AG04450 (cell line): ENCODE measurements around the gene SRSF5. TPM values are rescaled to one million over a fixed set of nuclear protein-coding genes. Genes with fewer than 3 reads are reported as not detected.

ENCODE experiments used
- CTCF ChIA-PET: fragments of 300-600, 350-600 bp; formaldehyde crosslinking; extraction: SDS; loops from one replicate; lab custom pipeline; 2022; ENCODE audit warnings: antibody characterized with exemption, inconsistent platforms; lab: Charles Lee
- POLR2A ChIA-PET: fragments of 350-600 bp; formaldehyde crosslinking; extraction: SDS; loops from one replicate; lab custom pipeline; 2021; ENCODE audit warnings: antibody characterized with exemption, inconsistent platforms; lab: Yijun Ruan, JAX
- DNase-seq: peaks from one replicate; pipeline ENCODE4 v3.0.0-alpha.2; 2011; ENCODE audit warnings: low read depth, low spot score
- H3K27ac ChIP-seq: one replicate; pipeline ENCODE4 v1.5.1; 2012; ENCODE audit warnings: low read depth, low read length, control low read depth
- H3K27me3 ChIP-seq: one replicate; pipeline ENCODE4 v1.6.0; 2012; ENCODE audit warnings: low read length; ENCODE audit not compliant: control insufficient read depth, insufficient read depth
- H3K4me3 ChIP-seq: 2 replicates; pipeline ENCODE4 v1.5.1; 2011; ENCODE audit warnings: mild to moderate bottlenecking, low read depth, low read length, control low read depth
- H3K9me3 ChIP-seq: 2 replicates; pipeline ENCODE4 v1.5.1; 2012; ENCODE audit warnings: low read length; ENCODE audit not compliant: control insufficient read depth, insufficient read depth
- polyA plus RNA-seq: library from polyadenylated mRNA; depleted of rRNA; stranded (reverse); fragments of >200 nt; gene quantifications from 2 replicates; pipeline ENCODE4 v1.2.3, GENCODE V29; 2011
- TF ChIP-seq, protein P1 (sequence below): IDR thresholded peaks from 2 replicates; pipeline ENCODE4 v1.5.1; 2011; ENCODE audit warnings: low read depth, low read length, control low read depth, inconsistent platforms

The SRSF5 gene
- polyA plus RNA-seq, 1 experiment: 271 TPM

- H3K27me3 ChIP-seq: no peaks in the 10 kb centered on the region
- H3K9me3 ChIP-seq: peaks cover 4% of the 10 kb centered on the region; the same call in 1 of the 2 replicates
- ChIA-PET CTCF (interaction anchor here (1.0 kb wide), 1 partner anchor 185 kb away, joined by 4 read pairs; no protein-coding TSS in a partner anchor), POLR2A (no interaction called here)
- DNase-seq: no peak
- no peak overlapping the region for H3K27ac ChIP-seq
- TF ChIP-seq, protein P1, sequence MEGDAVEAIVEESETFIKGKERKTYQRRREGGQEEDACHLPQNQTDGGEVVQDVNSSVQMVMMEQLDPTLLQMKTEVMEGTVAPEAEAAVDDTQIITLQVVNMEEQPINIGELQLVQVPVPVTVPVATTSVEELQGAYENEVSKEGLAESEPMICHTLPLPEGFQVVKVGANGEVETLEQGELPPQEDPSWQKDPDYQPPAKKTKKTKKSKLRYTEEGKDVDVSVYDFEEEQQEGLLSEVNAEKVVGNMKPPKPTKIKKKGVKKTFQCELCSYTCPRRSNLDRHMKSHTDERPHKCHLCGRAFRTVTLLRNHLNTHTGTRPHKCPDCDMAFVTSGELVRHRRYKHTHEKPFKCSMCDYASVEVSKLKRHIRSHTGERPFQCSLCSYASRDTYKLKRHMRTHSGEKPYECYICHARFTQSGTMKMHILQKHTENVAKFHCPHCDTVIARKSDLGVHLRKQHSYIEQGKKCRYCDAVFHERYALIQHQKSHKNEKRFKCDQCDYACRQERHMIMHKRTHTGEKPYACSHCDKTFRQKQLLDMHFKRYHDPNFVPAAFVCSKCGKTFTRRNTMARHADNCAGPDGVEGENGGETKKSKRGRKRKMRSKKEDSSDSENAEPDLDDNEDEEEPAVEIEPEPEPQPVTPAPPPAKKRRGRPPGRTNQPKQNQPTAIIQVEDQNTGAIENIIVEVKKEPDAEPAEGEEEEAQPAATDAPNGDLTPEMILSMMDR: no peak
- H3K4me3 ChIP-seq: no peak overlapping the region
Measured at GRCh38 chr14:69769623-69770022, 2.7 kb downstream of the SRSF5 start.

DNA sequence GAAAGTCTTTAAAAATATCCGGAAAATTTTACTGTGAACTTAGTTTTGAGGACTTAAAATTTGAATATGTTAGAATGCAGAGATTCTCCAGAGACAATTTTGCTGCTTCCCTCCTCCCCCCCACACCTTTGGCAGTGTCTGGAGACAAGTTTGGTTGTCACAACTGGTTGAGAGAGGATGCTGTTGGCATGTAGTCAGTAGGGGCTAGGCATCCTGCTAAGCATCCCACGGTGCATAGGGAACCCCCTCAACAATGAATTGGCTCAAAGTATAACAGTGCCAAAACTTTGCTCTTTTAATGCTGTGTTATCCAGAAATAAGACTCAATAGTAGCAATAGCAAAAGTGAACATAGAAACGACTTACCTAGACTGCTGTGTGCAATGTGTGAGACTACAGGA is 3.6 kb downstream of the SRSF5 start:
- TF ChIP-seq, protein P1: no peak
- ChIA-PET CTCF (interaction anchor here (1.0 kb wide), 1 partner anchor 186 kb away, joined by 4 read pairs; no protein-coding TSS in a partner anchor), POLR2A (no interaction called here)
- Histone ChIP-seq H3K9me3 (peaks cover 4% of the 10 kb centered on the region; the same call in 1 of the 2 replicates), H3K4me3 (no peak overlapping the region), H3K27me3 (no peaks in the 10 kb centered on the region), H3K27ac (no peak overlapping the region)
- DNase-seq: no peak

DNA sequence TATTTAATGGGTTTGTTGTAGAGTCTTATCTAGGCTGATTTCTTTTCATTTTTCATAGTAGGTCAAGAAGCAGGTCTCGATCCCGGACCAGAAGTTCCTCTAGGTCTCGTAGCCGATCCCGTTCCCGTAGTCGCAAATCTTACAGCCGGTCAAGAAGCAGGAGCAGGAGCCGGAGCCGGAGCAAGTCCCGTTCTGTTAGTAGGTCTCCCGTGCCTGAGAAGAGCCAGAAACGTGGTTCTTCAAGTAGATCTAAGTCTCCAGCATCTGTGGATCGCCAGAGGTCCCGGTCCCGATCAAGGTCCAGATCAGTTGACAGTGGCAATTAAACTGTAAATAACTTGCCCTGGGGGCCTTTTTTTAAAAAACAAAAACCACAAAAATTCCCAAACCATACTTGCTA is 4.2 kb downstream of the SRSF5 start:
- Histone ChIP-seq H3K27ac (no peak overlapping the region), H3K4me3 (no peak overlapping the region), H3K9me3 (peaks cover 4% of the 10 kb centered on the region; the same call in 1 of the 2 replicates), H3K27me3 (no peaks in the 10 kb centered on the region)
- ChIA-PET CTCF (interaction anchor here (1.0 kb wide), 1 partner anchor 187 kb away, joined by 6 read pairs; no protein-coding TSS in a partner anchor), POLR2A (no interaction called here)
- no peak for DNase-seq
- TF ChIP-seq, protein P1: no peak

- no peaks in the 10 kb centered on the region for H3K27me3 ChIP-seq
- ChIA-PET POLR2A (interaction anchor here (0.7 kb wide), 1 partner anchor 9 kb away, joined by 3 read pairs; no protein-coding TSS in a partner anchor), CTCF (interaction anchor here (1.0 to 1.7 kb wide), 2 partner anchors 188 kb away, joined by 6 to 7 read pairs; no protein-coding TSS in a partner anchor)
- H3K27ac ChIP-seq: no peak overlapping the region
- no peak for DNase-seq
- H3K4me3 ChIP-seq: no peak overlapping the region
- TF ChIP-seq, protein P1: no peak
- H3K9me3 ChIP-seq: peaks cover under 1% of the 10 kb centered on the region; the same call in 1 of the 2 replicates
Measured at GRCh38 chr14:69772082-69773017, 5.4 kb downstream of the SRSF5 start.
